ENCODE measurements around the gene HCRTR2. TPM values are rescaled to one million over a fixed set of nuclear protein-coding genes. Genes with fewer than 3 reads are reported as not detected.

Gene HCRTR2
- total and polyA plus RNA-seq, 2 of the 8 experiments (the other 6 are each of a cell fraction or from before 2014, with no cell fraction given) = 0.19 to 0.23 TPM

GRCh38 chr6:55180258-55180657, 5.9 kb downstream of the HCRTR2 start:
- no peak overlapping the region for H2BK20ac ChIP-seq (ENCODE audit: low read length)
- CTCF ChIA-PET (ENCODE audit: partially characterized antibody) = no interaction called here
- no peak overlapping the region for H2BK120ac ChIP-seq (replicated peaks; ENCODE audit: low read depth, low read length)
- no peak overlapping the region for H3K27ac ChIP-seq (ENCODE audit: low read depth, low read length)
- no peaks in the 10 kb centered on the region for H3K36me3 ChIP-seq (ENCODE audit: control insufficient read depth in 2 of 4, insufficient read depth in 4 of 4, low read length in 3 of 4)
- H3K18ac ChIP-seq (ENCODE audit: extremely low read depth, low read length) = no peak overlapping the region
- no peak overlapping the region for H3K4me3 ChIP-seq (ENCODE audit: extremely low read depth in 1 of 4, insufficient read depth in 2 of 4, low read depth in 3 of 4, low read length in 4 of 4)
- no peak overlapping the region for H3K4me2 ChIP-seq (ENCODE audit: insufficient read depth in 1 of 2, low read depth in 2 of 2, low read length in 2 of 2)
- H3K23me2 ChIP-seq (ENCODE audit: low read depth, low read length) = no peaks in the 10 kb centered on the region; the same call in none of the 2 replicates
- peaks cover 0 to 6% (median 3%) of the 10 kb centered on the region in 4 experiments; a peak in 6 of 7 replicates for H3K27me3 ChIP-seq (replicated peaks in 1 of 4; ENCODE audit: control insufficient read depth in 3 of 4, extremely low read depth in 1 of 4, insufficient read depth in 3 of 4, low read length in 3 of 4)
- H4K8ac ChIP-seq (ENCODE audit: extremely low read depth, insufficient read depth, low read length) = no peak overlapping the region
- no peak overlapping the region for H3K4ac ChIP-seq (replicated peaks; ENCODE audit: insufficient read length, low read depth, low read length)
- H2AFZ ChIP-seq (ENCODE audit: low read length) = no peak overlapping the region
- POLR2A ChIA-PET (ENCODE audit: partially characterized antibody) = no interaction called here
- H2BK12ac ChIP-seq (ENCODE audit: low read depth, low read length) = no peak overlapping the region
- no peaks in the 10 kb centered on the region; a peak in 1 of 7 replicates for H3K4me1 ChIP-seq (replicated peaks in 1 of 4; ENCODE audit: control insufficient read depth in 3 of 4, insufficient read depth in 4 of 4, low read length in 3 of 4)
- H3K79me1 ChIP-seq (ENCODE audit: low read depth, low read length) = no peaks in the 10 kb centered on the region
- H4K91ac ChIP-seq (replicated peaks; ENCODE audit: insufficient read length, low read length) = no peak overlapping the region
- DNase-seq (ENCODE audit: low read depth in 1 of 2, low spot score in 2 of 2) (no peak), FAIRE-seq (no peak)
- H3K9me3 ChIP-seq (ENCODE audit: insufficient read depth in 2 of 2, low read depth in 1 of 2, low read length in 1 of 2) = no peaks in the 10 kb centered on the region
- H2AK5ac ChIP-seq (ENCODE audit: low read depth, low read length) = no peak overlapping the region
- H2BK15ac ChIP-seq (ENCODE audit: low read length) = no peak overlapping the region
- no peak overlapping the region for H4K5ac ChIP-seq (ENCODE audit: insufficient read length, low read depth, low read length)
- H3K9ac ChIP-seq (replicated peaks in 1 of 4; ENCODE audit: extremely low read depth in 1 of 4, low read depth in 3 of 4, low read length in 3 of 4) = no peak overlapping the region
- no peaks in the 10 kb centered on the region for H3K79me2 ChIP-seq (ENCODE audit: control insufficient read depth in 1 of 2, insufficient read depth in 2 of 2, low read length in 2 of 2)
- 91% methylated on average over 1 of the region's 1 CpG; no CpG with 5 or more reads in 1 of the 2 experiments for WGBS, 2 experiments (ENCODE audit: extremely low coverage in 1 of 2, insufficient coverage in 1 of 2, insufficient read length in 1 of 2, insufficient replicate concordance in 2 of 2, low coverage in 1 of 2, low lambda C conversion rate in 2 of 2, missing lambda C conversion rate in 1 of 2)
- no peaks in the 10 kb centered on the region for H4K20me1 ChIP-seq (replicated peaks in 1 of 2; ENCODE audit: control insufficient read depth in 1 of 2, insufficient read depth in 2 of 2, low read length in 2 of 2)
- no peak overlapping the region for H2BK5ac ChIP-seq (ENCODE audit: low read depth, low read length)
- no peak overlapping the region for H3K14ac ChIP-seq (ENCODE audit: insufficient read length)
- no peak overlapping the region for H3K56ac ChIP-seq (replicated peaks; ENCODE audit: insufficient read length, low read depth, low read length)
- H3K23ac ChIP-seq (ENCODE audit: insufficient read length) = no peak overlapping the region
- no peak for TF ChIP-seq POU5F1 (IDR thresholded peaks at IDR 0.05; ENCODE audit: low read depth, low read length)
- no peak for TF ChIP-seq EGR1 (IDR thresholded peaks at IDR 0.05; ENCODE audit: borderline replicate concordance, low read depth, low read length)
- TF ChIP-seq BRCA1 (IDR thresholded peaks at IDR 0.05; ENCODE audit: low read depth, low read length) = no peak
- TF ChIP-seq CTCF (IDR thresholded peaks at IDR 0.05; ENCODE audit: control extremely low read depth in 1 of 3, insufficient read depth in 1 of 3, low read depth in 1 of 3, low read length in 3 of 3) = no peak
- no peak for TF ChIP-seq TCF12 (IDR thresholded peaks at IDR 0.05; ENCODE audit: low read depth, low read length)
- TF ChIP-seq NANOG (IDR thresholded peaks at IDR 0.05; ENCODE audit: insufficient read depth, low read depth, low read length, poor library complexity, severe bottlenecking) = no peak
- TF ChIP-seq ATF3 (IDR thresholded peaks at IDR 0.05; ENCODE audit: insufficient read depth, low read depth, low read length) = no peak
- TF ChIP-seq E2F6 (IDR thresholded peaks at IDR 0.05) = no peak
- no peak for TF ChIP-seq HDAC2 (IDR thresholded peaks at IDR 0.05; ENCODE audit: borderline replicate concordance in 1 of 2, low read depth in 2 of 2, low read length in 2 of 2)
- no peak for TF ChIP-seq CHD2 (IDR thresholded peaks at IDR 0.05; ENCODE audit: low read length)

Measured in H1 (cell line).